NB4 (cell line): ENCODE results near the gene GLIPR1L1.

Source experiments
- DNase-seq: peaks from one replicate; pipeline ENCODE4 v3.0.0; 2010; ENCODE audit warnings: low read depth
- H3K4me3 ChIP-seq: one replicate; pipeline ENCODE4 v1.5.1; 2011; ENCODE audit warnings: mild to moderate bottlenecking, low read depth, low read length, moderate library complexity
- MYC ChIP-seq: IDR thresholded peaks from 2 replicates; pipeline ENCODE4 v1.6.1; 2011; ENCODE audit warnings: low read depth, low read length
- POLR2A ChIP-seq: IDR thresholded peaks from 2 replicates; pipeline ENCODE4 v1.6.1; 2011; ENCODE audit warnings: mild to moderate bottlenecking; ENCODE audit not compliant: insufficient read length; ENCODE audit errors: extremely low read depth
- TF ChIP-seq, protein P1 (sequence below): IDR thresholded peaks from 2 replicates; pipeline ENCODE4 v1.6.1; 2011; ENCODE audit warnings: low read depth, low read length
- TF ChIP-seq, protein P2 (sequence below): IDR thresholded peaks from one replicate; pipeline ENCODE4 v1.5.1; 2012; ENCODE audit warnings: low read depth, low read length

Gene GLIPR1L1

DNA sequence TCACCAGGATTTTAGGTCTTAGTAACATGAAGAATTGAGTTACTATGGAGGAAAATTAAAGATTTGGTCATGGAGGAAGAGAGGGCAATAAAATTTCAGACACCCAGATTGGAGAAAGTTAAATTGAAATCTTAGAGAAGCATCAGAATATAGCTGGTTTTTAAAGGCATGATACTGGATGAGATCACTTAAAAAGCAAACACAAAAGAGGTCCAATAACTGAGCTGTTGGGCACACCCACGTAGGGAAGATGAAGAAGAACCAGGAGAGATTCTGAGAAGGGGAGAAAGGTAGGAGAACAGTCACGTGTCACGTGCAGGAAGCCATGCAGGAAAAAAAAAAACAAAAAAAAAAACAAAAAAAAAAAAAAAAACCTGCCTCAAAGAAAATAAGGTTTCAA is 23.1 kb upstream of the GLIPR1L1 start:
- TF ChIP-seq, protein P1, sequence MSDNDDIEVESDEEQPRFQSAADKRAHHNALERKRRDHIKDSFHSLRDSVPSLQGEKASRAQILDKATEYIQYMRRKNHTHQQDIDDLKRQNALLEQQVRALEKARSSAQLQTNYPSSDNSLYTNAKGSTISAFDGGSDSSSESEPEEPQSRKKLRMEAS = no peak
- no peak overlapping the region for H3K4me3 ChIP-seq
- no peak for DNase-seq

- DNase-seq = no peak
- H3K4me3 ChIP-seq = no peak overlapping the region
- no peak for TF ChIP-seq POLR2A
- TF ChIP-seq, protein P2, sequence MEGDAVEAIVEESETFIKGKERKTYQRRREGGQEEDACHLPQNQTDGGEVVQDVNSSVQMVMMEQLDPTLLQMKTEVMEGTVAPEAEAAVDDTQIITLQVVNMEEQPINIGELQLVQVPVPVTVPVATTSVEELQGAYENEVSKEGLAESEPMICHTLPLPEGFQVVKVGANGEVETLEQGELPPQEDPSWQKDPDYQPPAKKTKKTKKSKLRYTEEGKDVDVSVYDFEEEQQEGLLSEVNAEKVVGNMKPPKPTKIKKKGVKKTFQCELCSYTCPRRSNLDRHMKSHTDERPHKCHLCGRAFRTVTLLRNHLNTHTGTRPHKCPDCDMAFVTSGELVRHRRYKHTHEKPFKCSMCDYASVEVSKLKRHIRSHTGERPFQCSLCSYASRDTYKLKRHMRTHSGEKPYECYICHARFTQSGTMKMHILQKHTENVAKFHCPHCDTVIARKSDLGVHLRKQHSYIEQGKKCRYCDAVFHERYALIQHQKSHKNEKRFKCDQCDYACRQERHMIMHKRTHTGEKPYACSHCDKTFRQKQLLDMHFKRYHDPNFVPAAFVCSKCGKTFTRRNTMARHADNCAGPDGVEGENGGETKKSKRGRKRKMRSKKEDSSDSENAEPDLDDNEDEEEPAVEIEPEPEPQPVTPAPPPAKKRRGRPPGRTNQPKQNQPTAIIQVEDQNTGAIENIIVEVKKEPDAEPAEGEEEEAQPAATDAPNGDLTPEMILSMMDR = no peak
- TF ChIP-seq, protein P1 = no peak
- no peak for TF ChIP-seq MYC
Observed at GRCh38 chr12:75315518-75315917, 19.0 kb upstream of the GLIPR1L1 start.

DNA sequence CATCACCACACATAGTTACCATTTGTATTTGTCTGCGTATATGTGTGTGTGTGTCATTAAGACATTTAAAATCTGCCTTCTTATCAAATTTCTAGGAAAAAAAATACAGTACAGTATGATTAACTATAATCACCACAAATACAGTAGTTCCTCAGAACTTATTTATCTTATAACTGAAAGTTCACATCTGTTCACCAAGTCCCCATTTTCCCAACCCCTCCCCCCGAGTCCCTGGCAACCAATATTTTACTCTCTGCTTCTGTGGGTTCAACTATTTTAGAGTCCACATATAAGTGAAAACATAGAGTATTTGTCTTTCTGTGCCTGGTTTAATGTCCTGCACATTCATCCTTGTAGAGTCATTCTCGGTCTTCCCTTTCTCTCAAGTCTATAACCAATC is 16.7 kb upstream of the GLIPR1L1 start:
- DNase-seq = no peak
- H3K4me3 ChIP-seq = no peak overlapping the region
- TF ChIP-seq MYC (no peak), POLR2A (no peak)
- TF ChIP-seq, protein P2 = no peak
- TF ChIP-seq, protein P1 = no peak

GRCh38 chr12:75322464-75322863 is 12.0 kb upstream of the GLIPR1L1 start:
- TF ChIP-seq, protein P1 = no peak
- TF ChIP-seq, protein P2 = no peak
- TF ChIP-seq POLR2A (no peak), MYC (no peak)
- DNase-seq = no peak
- no peak overlapping the region for H3K4me3 ChIP-seq

DNA sequence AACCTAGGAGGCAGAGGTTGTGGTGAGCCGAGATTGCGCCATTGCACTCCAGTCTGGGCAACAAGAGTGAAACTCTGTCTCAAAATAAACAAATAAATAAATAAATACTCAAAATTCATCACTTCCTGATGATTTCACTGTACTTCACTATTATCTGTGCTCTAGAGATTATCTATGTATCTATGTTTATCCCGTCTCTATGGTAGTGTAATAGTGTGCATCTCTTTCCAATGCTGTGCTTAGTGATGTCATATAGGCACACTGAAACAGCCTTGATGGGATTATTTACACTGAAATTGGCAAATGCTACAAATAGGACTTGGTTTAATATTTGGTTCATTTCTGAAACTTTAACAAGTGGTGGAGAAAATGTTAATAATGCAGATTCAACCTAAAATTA is 10.8 kb upstream of the GLIPR1L1 start:
- DNase-seq = no peak
- TF ChIP-seq, protein P2 = no peak
- TF ChIP-seq, protein P1 = no peak
- TF ChIP-seq MYC (no peak), POLR2A (no peak)
- H3K4me3 ChIP-seq = no peak overlapping the region

- no peak for DNase-seq
- TF ChIP-seq, protein P1 = no peak
- TF ChIP-seq POLR2A = no peak
- TF ChIP-seq, protein P2 = no peak
- TF ChIP-seq MYC = no peak
- no peak overlapping the region for H3K4me3 ChIP-seq
Observed at GRCh38 chr12:75327642-75328041, 6.8 kb upstream of the GLIPR1L1 start.
